ENCODE results near the gene PPP2R1A.
A peak's percentile ranks its signal among the peaks of the same experiment; 100 is the strongest.

PPP2R1A gene

GRCh38 chr19:52189735-52190486, at the start of gene PPP2R1A:
Gene PPP2R1A (plus strand): TSS chr19:52190052. CDS start chr19:52190097, 45 bp downstream.
- peak; percentile 100 for DNase-seq (ENCODE audit: low read depth, low spot score)

- DNase-seq (ENCODE audit: low read depth, low spot score): no peak
Measured at GRCh38 chr19:52141203-52141602, 48.6 kb upstream of the PPP2R1A start.

GRCh38 chr19:52142001-52142595, 47.8 kb upstream of the PPP2R1A start:
- DNase-seq (ENCODE audit: low read depth, low spot score): no peak

GRCh38 chr19:52148256-52148655, 41.6 kb upstream of the PPP2R1A start:
- no peak for DNase-seq (ENCODE audit: low read depth, low spot score)

- DNase-seq (ENCODE audit: low read depth, low spot score): no peak
Measured at GRCh38 chr19:52155596-52156359, 34.1 kb upstream of the PPP2R1A start.

- no peak for DNase-seq (ENCODE audit: low read depth, low spot score)
Measured at GRCh38 chr19:52170304-52170703, 19.5 kb upstream of the PPP2R1A start.

GRCh38 chr19:52170863-52171320, 19.0 kb upstream of the PPP2R1A start:
- no peak for DNase-seq (ENCODE audit: low read depth, low spot score)

GRCh38 chr19:52171321-52172169, 18.3 kb upstream of the PPP2R1A start, which contains the start of gene ZNF836:
Gene ZNF836 (minus strand): TSS chr19:52171621. CDS start chr19:52168072, 3,549 bp downstream.
- DNase-seq (ENCODE audit: low read depth, low spot score): no peak

GRCh38 chr19:52172347-52172746, 17.5 kb upstream of the PPP2R1A start:
- no peak for DNase-seq (ENCODE audit: low read depth, low spot score)

GRCh38 chr19:52176574-52176973, 13.3 kb upstream of the PPP2R1A start:
- DNase-seq (ENCODE audit: low read depth, low spot score): no peak

GRCh38 chr19:52187407-52187806, 2.4 kb upstream of the PPP2R1A start:
- no peak for DNase-seq (ENCODE audit: low read depth, low spot score)

GRCh38 chr19:52188822-52189734, 774 bp upstream of the PPP2R1A start:
- DNase-seq (ENCODE audit: low read depth, low spot score): no peak

GRCh38 chr19:52190487-52191293, 838 bp downstream of the PPP2R1A start:
- DNase-seq (ENCODE audit: low read depth, low spot score): no peak

- DNase-seq (ENCODE audit: low read depth, low spot score): no peak
Measured at GRCh38 chr19:52191389-52191788, 1.5 kb downstream of the PPP2R1A start.

GRCh38 chr19:52191951-52192350, 2.1 kb downstream of the PPP2R1A start:
- no peak for DNase-seq (ENCODE audit: low read depth, low spot score)

- DNase-seq (ENCODE audit: low read depth, low spot score): no peak
Measured at GRCh38 chr19:52196256-52196967, 6.6 kb downstream of the PPP2R1A start.

- DNase-seq (ENCODE audit: low read depth, low spot score): no peak
Measured at GRCh38 chr19:52197964-52198363, 8.1 kb downstream of the PPP2R1A start.

- DNase-seq (ENCODE audit: low read depth, low spot score): no peak
Measured at GRCh38 chr19:52198678-52199077, 8.8 kb downstream of the PPP2R1A start.

- no peak for DNase-seq (ENCODE audit: low read depth, low spot score)
Measured at GRCh38 chr19:52200044-52200443, 10.2 kb downstream of the PPP2R1A start.
